Ishikawa (cell line): Measurements from ENCODE around the gene IL17RE.

ENCODE experiments used
- CEBPB ChIP-seq: IDR thresholded peaks from 2 replicates; pipeline ENCODE4 v1.6.1; 2012
- CREB1 ChIP-seq: IDR thresholded peaks from 2 replicates; pipeline ENCODE4 v1.6.1; 2012; ENCODE audit warnings: low read depth
- EGR1 ChIP-seq: IDR thresholded peaks from 2 replicates; pipeline ENCODE4 v1.6.1; 2012
- EP300 ChIP-seq: IDR thresholded peaks from 2 replicates; pipeline ENCODE4 v1.6.1; 2012; ENCODE audit warnings: borderline replicate concordance
- FOXM1 ChIP-seq: IDR thresholded peaks from 2 replicates; pipeline ENCODE4 v1.6.1; 2012; ENCODE audit warnings: low read depth, borderline replicate concordance
- NFIC ChIP-seq: IDR thresholded peaks from 2 replicates; pipeline ENCODE4 v1.6.1; 2012
- RAD21 ChIP-seq: IDR thresholded peaks from 2 replicates; pipeline ENCODE4 v1.6.1; 2012; ENCODE audit warnings: low read depth
- REST ChIP-seq: IDR thresholded peaks from 2 replicates; pipeline ENCODE4 v1.6.1; 2012; ENCODE audit warnings: low read depth, mild to moderate bottlenecking
- TAF1 ChIP-seq: IDR thresholded peaks from 2 replicates; pipeline ENCODE4 v1.6.1; 2012; ENCODE audit warnings: low read depth, mild to moderate bottlenecking
- TCF12 ChIP-seq: IDR thresholded peaks from 2 replicates; pipeline ENCODE4 v1.6.1; 2012; ENCODE audit warnings: low read depth
- TEAD4 ChIP-seq: IDR thresholded peaks from 2 replicates; pipeline ENCODE4 v1.6.1; 2012
- YY1 ChIP-seq: IDR thresholded peaks from 2 replicates; pipeline ENCODE4 v1.6.1; 2012; ENCODE audit warnings: low read depth
- ZBTB7A ChIP-seq: IDR thresholded peaks from 2 replicates; pipeline ENCODE4 v1.6.1; 2012; ENCODE audit warnings: low read depth
- TF ChIP-seq, protein P1 (sequence below): IDR thresholded peaks from 2 replicates; pipeline ENCODE4 v1.6.1; 2012
- TF ChIP-seq, protein P2 (sequence below): IDR thresholded peaks from 2 replicates; pipeline ENCODE4 v1.6.1; 2012

Gene IL17RE

DNA sequence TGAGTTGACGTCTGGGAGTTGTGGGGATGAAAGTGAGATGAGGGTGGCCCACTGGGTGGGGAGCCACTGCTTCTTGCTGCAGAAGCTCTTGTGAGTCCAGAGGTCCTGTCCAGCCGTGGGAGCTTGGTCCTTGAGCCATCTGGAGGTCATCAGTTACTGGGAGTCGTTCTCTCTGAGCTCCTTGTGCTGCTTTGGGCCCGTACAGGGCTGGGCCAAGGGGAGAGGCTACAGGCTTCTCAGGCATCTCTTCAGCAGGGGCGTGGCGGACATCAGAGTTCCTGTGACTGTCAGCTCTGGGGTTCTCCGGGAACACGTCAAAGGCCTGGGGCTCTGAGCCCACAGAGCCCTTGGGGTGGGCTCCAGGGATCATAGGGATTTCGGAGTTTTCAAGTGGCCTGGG lies 47.0 kb downstream of the IL17RE start:
- TF ChIP-seq CREB1 (no peak), RAD21 (no peak), TEAD4 (no peak), TCF12 (no peak), FOXM1 (no peak), ZBTB7A (no peak), REST (no peak), EGR1 (no peak), TAF1 (no peak)
- TF ChIP-seq, protein P1, sequence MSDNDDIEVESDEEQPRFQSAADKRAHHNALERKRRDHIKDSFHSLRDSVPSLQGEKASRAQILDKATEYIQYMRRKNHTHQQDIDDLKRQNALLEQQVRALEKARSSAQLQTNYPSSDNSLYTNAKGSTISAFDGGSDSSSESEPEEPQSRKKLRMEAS, result no peak
- TF ChIP-seq, protein P2, sequence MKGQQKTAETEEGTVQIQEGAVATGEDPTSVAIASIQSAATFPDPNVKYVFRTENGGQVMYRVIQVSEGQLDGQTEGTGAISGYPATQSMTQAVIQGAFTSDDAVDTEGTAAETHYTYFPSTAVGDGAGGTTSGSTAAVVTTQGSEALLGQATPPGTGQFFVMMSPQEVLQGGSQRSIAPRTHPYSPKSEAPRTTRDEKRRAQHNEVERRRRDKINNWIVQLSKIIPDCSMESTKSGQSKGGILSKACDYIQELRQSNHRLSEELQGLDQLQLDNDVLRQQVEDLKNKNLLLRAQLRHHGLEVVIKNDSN, result no peak

- TF ChIP-seq EP300, result no peak
- no peak for TF ChIP-seq TAF1
- no peak for TF ChIP-seq FOXM1
- TF ChIP-seq, protein P1, result no peak
- no peak for TF ChIP-seq CEBPB
- TF ChIP-seq ZBTB7A, result no peak
- TF ChIP-seq REST, result no peak
- TF ChIP-seq EGR1, result no peak
- no peak for TF ChIP-seq YY1
- TF ChIP-seq TCF12, result no peak
- no peak for TF ChIP-seq CREB1
- TF ChIP-seq, protein P2, result no peak
- no peak for TF ChIP-seq NFIC
- TF ChIP-seq RAD21, result no peak
- TF ChIP-seq TEAD4, result no peak
Observed at GRCh38 chr3:9951126-9951525, 48.5 kb downstream of the IL17RE start.

- TF ChIP-seq, protein P1, result no peak
- no peak for TF ChIP-seq CREB1
- TF ChIP-seq EP300, result no peak
- no peak for TF ChIP-seq TAF1
Observed at GRCh38 chr3:9951598-9951961, 48.9 kb downstream of the IL17RE start.

- TF ChIP-seq, protein P1, result 0 out of 2 replicates have a peak, but pooled peaks have one; percentile 29
- TF ChIP-seq, protein P2, result no peak
Observed at GRCh38 chr3:9951962-9952805, 49.5 kb downstream of the IL17RE start, which contains the start of gene PRRT3. Gene PRRT3, minus strand, starts transcription at chr3:9952408. Its CDS starts 2,293 bp downstream, at chr3:9950115.

- TF ChIP-seq NFIC, result peak; percentile 81
- TF ChIP-seq, protein P1, result peak; percentile 36; the same call in 1 of the 2 replicates
- TF ChIP-seq CREB1, result no peak
Observed at GRCh38 chr3:9955067-9955502, 52.4 kb downstream of the IL17RE start.
